ENCODE results near the gene BOLL.
"Not testable (repeated sequence)": the region's sequence is repeated elsewhere in the genome, so short reads cannot be mapped to it uniquely, and the experiment has no call there.

BOLL gene

DNA sequence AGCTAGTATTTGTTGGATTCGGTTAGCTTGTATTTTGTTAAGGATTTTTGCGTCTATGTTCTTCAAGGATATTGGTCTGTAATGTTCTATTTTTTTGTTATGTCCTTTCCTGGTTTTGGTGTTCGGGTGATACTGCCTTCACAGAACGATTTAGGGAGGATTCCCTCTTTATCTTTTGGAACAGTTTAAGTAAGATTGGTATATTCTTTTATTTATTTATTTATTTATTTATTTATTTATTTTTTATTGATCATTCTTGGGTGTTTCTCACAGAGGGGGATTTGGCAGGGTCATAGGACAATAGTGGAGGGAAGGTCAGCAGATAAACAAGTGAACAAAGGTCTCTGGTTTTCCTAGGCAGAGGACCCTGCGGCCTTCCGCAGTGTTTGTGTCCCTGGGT lies 89.9 kb downstream of the BOLL start:
- DNase-seq (ENCODE audit: extremely low read depth, insufficient read length); H3K27me3 ChIP-seq (replicated peaks; ENCODE audit: control insufficient read depth, insufficient read depth, low read length); H3K4me3 ChIP-seq (replicated peaks; ENCODE audit: low read depth, low read length); H3K36me3 ChIP-seq (ENCODE audit: control insufficient read depth, insufficient read depth, low read length): not testable (repeated sequence)

DNA sequence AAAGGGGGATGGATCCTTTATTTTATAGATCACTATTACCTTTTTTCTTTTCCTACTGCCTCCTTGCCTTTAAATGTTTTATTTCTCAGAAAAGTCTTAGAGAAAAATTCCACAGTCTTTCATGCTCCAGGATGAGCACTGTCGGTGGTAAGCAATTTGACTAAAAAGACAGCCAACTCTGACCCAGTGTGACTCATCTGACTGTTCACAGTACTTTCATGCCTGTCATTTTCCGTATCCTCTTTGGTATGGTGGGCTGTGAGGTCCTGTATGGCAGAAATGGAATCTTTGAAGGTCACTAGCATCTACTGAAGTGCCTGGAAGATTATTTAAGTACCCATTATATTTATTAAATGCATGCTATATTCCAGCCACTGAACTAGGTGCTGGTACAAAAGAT lies 107.6 kb downstream of the BOLL start:
- Histone ChIP-seq H3K4me3 (replicated peaks; ENCODE audit: low read depth, low read length) (no peak overlapping the region), H3K27me3 (replicated peaks; ENCODE audit: control insufficient read depth, insufficient read depth, low read length) (no peaks in the 10 kb centered on the region), H3K36me3 (ENCODE audit: control insufficient read depth, insufficient read depth, low read length) (no peaks in the 10 kb centered on the region)
- TF ChIP-seq, protein P1, sequence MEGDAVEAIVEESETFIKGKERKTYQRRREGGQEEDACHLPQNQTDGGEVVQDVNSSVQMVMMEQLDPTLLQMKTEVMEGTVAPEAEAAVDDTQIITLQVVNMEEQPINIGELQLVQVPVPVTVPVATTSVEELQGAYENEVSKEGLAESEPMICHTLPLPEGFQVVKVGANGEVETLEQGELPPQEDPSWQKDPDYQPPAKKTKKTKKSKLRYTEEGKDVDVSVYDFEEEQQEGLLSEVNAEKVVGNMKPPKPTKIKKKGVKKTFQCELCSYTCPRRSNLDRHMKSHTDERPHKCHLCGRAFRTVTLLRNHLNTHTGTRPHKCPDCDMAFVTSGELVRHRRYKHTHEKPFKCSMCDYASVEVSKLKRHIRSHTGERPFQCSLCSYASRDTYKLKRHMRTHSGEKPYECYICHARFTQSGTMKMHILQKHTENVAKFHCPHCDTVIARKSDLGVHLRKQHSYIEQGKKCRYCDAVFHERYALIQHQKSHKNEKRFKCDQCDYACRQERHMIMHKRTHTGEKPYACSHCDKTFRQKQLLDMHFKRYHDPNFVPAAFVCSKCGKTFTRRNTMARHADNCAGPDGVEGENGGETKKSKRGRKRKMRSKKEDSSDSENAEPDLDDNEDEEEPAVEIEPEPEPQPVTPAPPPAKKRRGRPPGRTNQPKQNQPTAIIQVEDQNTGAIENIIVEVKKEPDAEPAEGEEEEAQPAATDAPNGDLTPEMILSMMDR (IDR thresholded peaks at IDR 0.05; ENCODE audit: insufficient read depth, low read length, poor library complexity, severe bottlenecking), result no peak
- no peak for DNase-seq (ENCODE audit: extremely low read depth, insufficient read length)

DNA sequence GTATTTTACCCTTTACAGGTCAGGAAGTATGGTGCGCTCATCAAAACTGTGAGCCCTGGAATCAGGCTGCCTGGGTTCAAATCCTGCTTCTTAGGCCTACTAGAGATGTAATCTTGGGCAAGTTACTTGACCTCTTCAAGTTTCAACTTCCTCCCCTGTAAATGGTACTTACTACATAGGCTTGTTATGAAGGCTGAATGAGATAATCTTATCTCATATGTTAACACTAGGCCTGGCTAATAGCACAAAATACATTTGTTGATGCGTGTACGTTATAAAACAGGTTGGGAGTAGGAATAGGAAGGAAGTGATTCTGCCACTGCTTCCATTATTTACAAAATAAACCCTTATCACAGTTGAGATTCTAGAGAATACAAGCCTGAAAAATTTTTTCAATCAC lies 108.1 kb downstream of the BOLL start:
- TF ChIP-seq, protein P1 (IDR thresholded peaks at IDR 0.05; ENCODE audit: insufficient read depth, low read length, poor library complexity, severe bottlenecking), result no peak
- Histone ChIP-seq H3K27me3 (replicated peaks; ENCODE audit: control insufficient read depth, insufficient read depth, low read length) (no peaks in the 10 kb centered on the region), H3K36me3 (ENCODE audit: control insufficient read depth, insufficient read depth, low read length) (no peaks in the 10 kb centered on the region), H3K4me3 (replicated peaks; ENCODE audit: low read depth, low read length) (no peak overlapping the region)
- DNase-seq (ENCODE audit: extremely low read depth, insufficient read length), result no peak
